OCI-LY3 (cell line): ENCODE data around the gene NUP85.

Source experiments
- H2AFZ ChIP-seq: fragments of 200-600, 300-600 bp; shearing (Covaris generic); 2 replicates; pipeline ENCODE4 v1.6.0; 2014; ENCODE audit warnings: antibody characterized with exemption, low read depth, low read length
- H3K27ac ChIP-seq: fragments of 200-600, 300-600 bp; sonication (generic); 2 replicates; pipeline ENCODE4 v1.5.1; 2014; ENCODE audit warnings: mild to moderate bottlenecking, low read length, moderate library complexity, mixed read lengths
- H3K27me3 ChIP-seq: fragments of 200-600, 300-600 bp; sonication (generic); 2 replicates; pipeline ENCODE4 v1.6.1; 2014; ENCODE audit warnings: low read depth, low read length, mixed read lengths
- H3K36me3 ChIP-seq: fragments of 200-600, 300-600 bp; sonication (generic); replicated peaks from 2 replicates; pipeline ENCODE3; 2014; ENCODE audit warnings: low read depth, low read length, mixed read lengths
- H3K4me1 ChIP-seq: fragments of 300-600, 200-600 bp; sonication (generic); 2 replicates; pipeline ENCODE4 v1.6.1; 2014; ENCODE audit warnings: low read length, mixed read lengths
- H3K4me2 ChIP-seq: fragments of 200-600, 300-600 bp; sonication (generic); 2 replicates; pipeline ENCODE4 v1.6.1; 2014; ENCODE audit warnings: low read length, mixed read lengths
- H3K4me3 ChIP-seq: fragments of 300-600, 200-600 bp; sonication (generic); 2 replicates; pipeline ENCODE4 v1.5.1; 2014; ENCODE audit warnings: antibody characterized with exemption, mild to moderate bottlenecking, low read length, moderate library complexity
- H3K79me2 ChIP-seq: fragments of 300-600, 200-600 bp; shearing (Covaris generic); 2 replicates; pipeline ENCODE4 v1.6.1; 2014; ENCODE audit warnings: mild to moderate bottlenecking, low read length, mixed read lengths
- H3K9ac ChIP-seq: fragments of 300-600, 200-600 bp; shearing (Covaris generic); 2 replicates; pipeline ENCODE4 v1.6.0; 2014; ENCODE audit warnings: mild to moderate bottlenecking, low read length, moderate library complexity
- H3K9me3 ChIP-seq: fragments of 200-600, 300-600 bp; shearing (Covaris generic); 2 replicates; pipeline ENCODE4 v1.6.1; 2014; ENCODE audit warnings: low read length, mixed read lengths; ENCODE audit not compliant: insufficient read depth
- H4K20me1 ChIP-seq: fragments of 200-600, 300-600 bp; sonication (generic); 2 replicates; pipeline ENCODE4 v1.6.1; 2016; ENCODE audit warnings: low read length, mixed read lengths; ENCODE audit not compliant: insufficient read depth
- EZH2phosphoT487 ChIP-seq: fragments of 200-600 bp; shearing (Covaris generic); IDR thresholded peaks from 2 replicates; pipeline ENCODE4 v1.6.1; 2018; ENCODE audit warnings: antibody characterized with exemption, mixed run types, low read depth
- TF ChIP-seq, protein P1 (sequence below): fragments of 200-600, 300-600 bp; sonication (generic); IDR thresholded peaks from 2 replicates; pipeline ENCODE4 v1.5.1; 2014; ENCODE audit warnings: antibody characterized with exemption, low read length, low read depth

The NUP85 gene

DNA sequence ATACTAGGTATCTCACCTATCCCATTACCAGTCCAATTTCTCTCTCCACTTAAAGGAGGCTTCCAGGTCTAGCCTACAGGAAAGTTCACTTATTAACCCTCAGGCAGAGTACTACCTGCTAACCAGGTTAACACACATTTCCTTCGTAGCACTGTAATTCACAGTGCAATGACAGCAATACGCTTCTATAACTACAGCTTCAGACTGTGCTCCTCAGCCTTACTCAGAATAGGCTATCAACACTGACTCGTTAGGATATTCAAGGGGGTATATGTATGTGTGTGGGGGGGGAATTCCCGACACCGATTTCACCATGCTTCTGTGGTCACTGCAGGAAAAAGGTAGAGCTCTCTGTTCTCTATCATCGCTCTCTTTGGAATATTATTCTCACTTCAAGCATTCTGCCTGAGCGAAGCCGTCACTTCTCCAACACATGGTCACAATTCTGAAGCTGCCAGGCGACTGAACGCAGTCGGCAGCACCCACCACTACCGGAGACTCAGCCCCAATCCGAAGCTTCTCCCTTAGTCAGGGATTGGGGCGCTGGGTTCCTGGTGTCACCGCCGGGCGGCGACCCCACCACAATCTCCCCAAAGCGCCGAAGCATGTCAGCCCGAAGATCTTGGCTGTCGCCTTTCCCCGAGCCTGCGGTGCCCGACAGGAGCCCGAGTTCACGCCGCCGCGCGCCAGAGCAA, 55.3 kb downstream of the NUP85 start:
- no peak for TF ChIP-seq EZH2phosphoT487
- TF ChIP-seq, protein P1, sequence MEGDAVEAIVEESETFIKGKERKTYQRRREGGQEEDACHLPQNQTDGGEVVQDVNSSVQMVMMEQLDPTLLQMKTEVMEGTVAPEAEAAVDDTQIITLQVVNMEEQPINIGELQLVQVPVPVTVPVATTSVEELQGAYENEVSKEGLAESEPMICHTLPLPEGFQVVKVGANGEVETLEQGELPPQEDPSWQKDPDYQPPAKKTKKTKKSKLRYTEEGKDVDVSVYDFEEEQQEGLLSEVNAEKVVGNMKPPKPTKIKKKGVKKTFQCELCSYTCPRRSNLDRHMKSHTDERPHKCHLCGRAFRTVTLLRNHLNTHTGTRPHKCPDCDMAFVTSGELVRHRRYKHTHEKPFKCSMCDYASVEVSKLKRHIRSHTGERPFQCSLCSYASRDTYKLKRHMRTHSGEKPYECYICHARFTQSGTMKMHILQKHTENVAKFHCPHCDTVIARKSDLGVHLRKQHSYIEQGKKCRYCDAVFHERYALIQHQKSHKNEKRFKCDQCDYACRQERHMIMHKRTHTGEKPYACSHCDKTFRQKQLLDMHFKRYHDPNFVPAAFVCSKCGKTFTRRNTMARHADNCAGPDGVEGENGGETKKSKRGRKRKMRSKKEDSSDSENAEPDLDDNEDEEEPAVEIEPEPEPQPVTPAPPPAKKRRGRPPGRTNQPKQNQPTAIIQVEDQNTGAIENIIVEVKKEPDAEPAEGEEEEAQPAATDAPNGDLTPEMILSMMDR: no peak
- Histone ChIP-seq H2AFZ (no peak overlapping the region; the same call in 1 of the 2 replicates), H3K4me1 (peaks cover 18% of the 10 kb centered on the region), H3K4me3 (peak overlapping the region; percentile 95), H3K27me3 (no peaks in the 10 kb centered on the region), H3K27ac (peak overlapping the region; percentile 88), H3K4me2 (peak overlapping the region; percentile 97), H3K36me3 (peaks cover 16% of the 10 kb centered on the region), H3K9ac (peak overlapping the region; percentile 96), H3K9me3 (no peaks in the 10 kb centered on the region), H4K20me1 (no peaks in the 10 kb centered on the region; the same call in 1 of the 2 replicates), H3K79me2 (peaks cover 54% of the 10 kb centered on the region)

DNA sequence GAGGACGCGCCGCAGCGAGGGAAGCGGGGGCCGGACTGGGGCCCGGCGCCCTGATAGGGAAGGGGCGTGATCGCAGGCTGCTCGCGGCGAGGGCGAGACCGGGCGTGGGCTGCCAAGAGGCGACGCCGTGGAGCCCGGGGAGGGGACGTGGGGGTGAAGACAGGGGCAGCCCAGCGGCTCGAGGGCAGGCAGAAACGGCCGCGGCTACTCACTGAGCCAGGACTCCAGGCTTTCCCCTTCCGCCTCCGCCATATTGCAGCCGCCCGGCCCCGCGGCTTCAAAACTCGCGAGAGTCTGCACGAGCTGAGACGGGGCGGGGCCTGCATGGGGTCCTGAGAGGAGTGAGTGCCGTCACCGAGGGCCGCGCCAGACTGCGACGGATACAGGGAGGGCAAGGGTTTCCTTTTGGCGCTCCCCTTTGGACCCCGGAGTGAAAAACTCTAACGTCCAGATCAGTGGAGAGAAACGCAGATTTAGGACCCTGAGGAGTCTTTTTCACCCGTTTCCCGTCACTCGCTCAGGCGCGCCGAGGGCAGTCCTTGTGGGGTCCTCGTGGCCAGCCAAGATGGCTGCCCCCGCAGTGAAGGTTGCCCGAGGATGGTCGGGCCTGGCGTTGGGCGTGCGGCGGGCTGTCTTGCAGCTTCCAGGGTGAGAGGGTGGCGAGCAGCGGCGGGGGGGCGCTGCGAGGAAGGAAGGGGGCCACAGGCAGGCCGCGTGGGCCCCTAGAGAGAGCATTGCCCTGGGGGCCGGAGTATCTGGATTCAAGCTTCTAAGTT, 56.0 kb downstream of the NUP85 start, which contains the start of the genes GGA3 and MRPS7:
TSS of gene GGA3 (minus strand) at position 271 of the 776 bp plus-strand sequence. CDS start at position 252, 19 bp downstream.
TSS of gene MRPS7 (plus strand) at position 544 of the 776 bp plus-strand sequence. CDS start at position 566, 22 bp downstream.
- H3K27ac ChIP-seq: peak within 1 kb of the TSS; percentile 88
- TF ChIP-seq EZH2phosphoT487: no peak
- TF ChIP-seq, protein P1: no peak
- H2AFZ ChIP-seq: peak within 1 kb of the TSS; percentile 56; the same call in 1 of the 2 replicates
- peak within 1 kb of the TSS; percentile 96 for H3K9ac ChIP-seq
- H3K4me3 ChIP-seq: peak within 1 kb of the TSS; percentile 95
- H3K79me2 ChIP-seq: peaks cover 54% of the 10 kb centered on the region
- H3K27me3 ChIP-seq: no peaks in the 10 kb centered on the region
- H4K20me1 ChIP-seq: no peaks in the 10 kb centered on the region; the same call in 1 of the 2 replicates
- H3K9me3 ChIP-seq: no peaks in the 10 kb centered on the region
- H3K4me2 ChIP-seq: peak within 1 kb of the TSS; percentile 97
- peaks cover 23% of the 10 kb centered on the region for H3K36me3 ChIP-seq
- H3K4me1 ChIP-seq: peaks cover 18% of the 10 kb centered on the region

DNA sequence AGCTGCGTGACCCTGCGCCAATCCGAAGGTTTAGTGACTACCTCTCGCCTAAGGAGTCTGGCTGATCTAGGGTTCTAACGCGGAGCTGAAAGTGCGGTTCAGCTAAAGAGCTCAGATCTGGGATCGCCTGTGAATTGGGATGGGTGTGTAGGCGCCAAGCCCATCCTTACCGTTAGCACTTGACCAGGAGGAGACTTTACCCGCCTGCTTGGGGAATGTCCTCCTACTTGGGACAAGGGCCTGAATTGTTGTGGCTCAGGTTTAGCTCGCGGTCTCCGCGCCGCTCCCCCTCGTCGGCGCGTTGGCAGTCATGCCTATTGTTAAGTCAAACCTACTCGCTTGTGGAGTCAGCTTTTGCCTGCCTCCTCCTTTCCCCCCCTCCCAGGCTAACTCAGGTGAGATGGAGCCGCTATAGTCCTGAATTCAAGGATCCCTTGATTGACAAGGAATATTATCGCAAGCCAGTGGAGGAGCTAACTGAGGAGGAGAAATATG, 56.7 kb downstream of the NUP85 start:
- H3K27me3 ChIP-seq: no peaks in the 10 kb centered on the region
- no peaks in the 10 kb centered on the region; the same call in 1 of the 2 replicates for H4K20me1 ChIP-seq
- peak overlapping the region; percentile 97 for H3K4me2 ChIP-seq
- peak overlapping the region; percentile 95 for H3K4me3 ChIP-seq
- peak overlapping the region; percentile 88 for H3K27ac ChIP-seq
- H3K36me3 ChIP-seq: peaks cover 27% of the 10 kb centered on the region
- H3K79me2 ChIP-seq: peaks cover 54% of the 10 kb centered on the region
- H3K9me3 ChIP-seq: no peaks in the 10 kb centered on the region
- TF ChIP-seq EZH2phosphoT487: no peak
- TF ChIP-seq, protein P1: no peak
- peaks cover 18% of the 10 kb centered on the region for H3K4me1 ChIP-seq
- peak overlapping the region; percentile 56; the same call in 1 of the 2 replicates for H2AFZ ChIP-seq
- H3K9ac ChIP-seq: peak overlapping the region; percentile 96

DNA sequence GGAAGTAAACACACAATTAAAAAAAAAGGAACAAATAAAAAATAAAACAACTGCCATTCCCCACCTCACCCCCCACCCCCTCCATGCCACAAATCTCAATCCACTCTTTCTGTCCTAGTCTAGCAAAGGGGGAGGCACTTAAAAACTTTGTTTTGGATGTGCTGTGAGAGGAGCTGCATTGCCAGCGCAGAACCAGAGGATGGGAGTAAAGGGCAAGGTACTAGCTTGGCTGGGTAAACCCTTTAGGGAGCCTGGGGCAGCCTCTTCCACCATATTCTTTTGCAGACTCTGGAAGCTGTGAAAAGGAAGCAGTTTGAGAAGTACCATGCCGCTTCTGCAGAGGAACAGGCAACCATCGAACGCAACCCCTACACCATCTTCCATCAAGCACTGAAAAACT, 57.6 kb downstream of the NUP85 start:
- H3K4me1 ChIP-seq: peaks cover 18% of the 10 kb centered on the region
- peaks cover 31% of the 10 kb centered on the region for H3K36me3 ChIP-seq
- no peak overlapping the region for H2AFZ ChIP-seq

More for the DNA sequence above, 57.6 kb downstream of the NUP85 start:
- TF ChIP-seq EZH2phosphoT487: no peak
- TF ChIP-seq, protein P1: no peak
- no peak overlapping the region for H3K27ac ChIP-seq
- peak overlapping the region; percentile 95 for H3K4me3 ChIP-seq
- H4K20me1 ChIP-seq: no peaks in the 10 kb centered on the region; the same call in 1 of the 2 replicates
- no peaks in the 10 kb centered on the region for H3K27me3 ChIP-seq
- peaks cover 53% of the 10 kb centered on the region for H3K79me2 ChIP-seq
- no peaks in the 10 kb centered on the region for H3K9me3 ChIP-seq
- H3K4me2 ChIP-seq: peak overlapping the region; percentile 97
- no peak overlapping the region for H3K9ac ChIP-seq
